GM21825 (cell line): ENCODE data around the gene HOMER1.

Source experiments
- ATAC-seq: cut with Tn5 transposase; IDR thresholded peaks from one replicate; pipeline ENCODE4 v1.9.1; 2021; ENCODE audit warnings: mild to moderate bottlenecking, moderate library complexity; ENCODE audit not compliant: unreplicated experiment

HOMER1 gene

GRCh38 chr5:79513704-79514390 lies at the start of gene HOMER1:
Gene HOMER1, minus strand, starts transcription at chr5:79514134. Its CDS starts 1,360 bp downstream, at chr5:79512774.
- peak; percentile 61 for ATAC-seq

- ATAC-seq: no peak
Measured at GRCh38 chr5:79563247-79563590, 49.3 kb upstream of the HOMER1 start.

DNA sequence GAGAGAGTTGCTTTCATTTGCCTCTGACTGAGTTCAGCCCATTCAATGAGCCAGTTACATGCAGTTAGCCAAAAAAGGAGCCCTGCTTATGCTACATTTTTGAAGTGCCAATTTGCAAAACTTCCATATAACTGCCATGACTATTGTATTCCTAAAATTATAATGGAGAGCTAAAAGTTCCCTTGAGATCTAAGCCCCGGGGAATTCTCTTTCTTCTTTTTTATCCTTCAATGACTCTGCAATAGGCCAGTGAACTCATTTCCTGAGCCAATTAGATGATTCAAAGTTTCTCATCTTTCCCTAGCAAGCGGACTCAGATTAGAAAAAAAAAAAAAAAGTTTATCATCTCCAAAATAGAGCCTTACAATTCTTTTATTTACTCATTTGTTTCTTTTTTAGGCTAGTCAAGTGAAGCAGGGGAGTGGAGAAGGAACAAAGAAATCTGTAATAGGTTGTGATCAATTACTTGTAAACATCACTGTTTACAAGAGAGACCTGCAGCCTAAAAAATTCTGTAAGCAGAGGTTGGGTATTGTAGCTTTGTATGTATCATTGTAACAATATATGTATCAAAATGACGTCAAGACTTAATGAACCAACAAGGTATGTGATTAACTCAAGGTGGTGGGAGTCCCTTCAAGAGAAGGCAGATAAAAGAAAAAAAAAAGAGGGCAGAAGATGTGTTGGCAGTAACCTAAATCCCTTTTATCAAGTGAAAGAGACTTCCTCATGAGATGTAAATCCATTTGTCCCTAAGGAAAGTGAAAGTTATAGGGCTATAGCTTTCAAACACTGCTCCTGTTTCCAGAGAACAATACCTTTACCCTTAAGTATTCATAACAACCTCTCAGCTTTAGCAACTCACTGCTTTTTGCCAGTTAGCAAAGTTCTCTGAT lies 48.7 kb upstream of the HOMER1 start:
- no peak for ATAC-seq

DNA sequence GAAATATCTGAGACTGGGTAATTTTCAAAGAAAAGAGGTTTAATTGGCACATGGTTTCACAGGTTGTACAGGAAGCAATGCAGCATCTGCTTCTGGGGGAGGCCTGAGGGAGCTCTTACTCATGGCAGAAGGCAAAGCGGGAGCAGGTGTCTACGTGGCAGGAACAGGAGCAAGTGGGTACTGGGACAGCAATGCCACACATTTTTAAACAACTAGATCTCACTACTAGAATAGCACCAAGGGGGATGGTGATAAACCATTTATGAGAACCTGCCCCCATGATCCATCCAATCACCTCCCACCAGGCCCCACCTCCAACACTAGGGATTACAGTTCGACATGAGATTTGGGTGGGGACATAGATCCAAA lies 47.6 kb upstream of the HOMER1 start:
- peak; percentile 33 for ATAC-seq

GRCh38 chr5:79560771-79561524 lies 47.0 kb upstream of the HOMER1 start:
- peak; percentile 75 for ATAC-seq

DNA sequence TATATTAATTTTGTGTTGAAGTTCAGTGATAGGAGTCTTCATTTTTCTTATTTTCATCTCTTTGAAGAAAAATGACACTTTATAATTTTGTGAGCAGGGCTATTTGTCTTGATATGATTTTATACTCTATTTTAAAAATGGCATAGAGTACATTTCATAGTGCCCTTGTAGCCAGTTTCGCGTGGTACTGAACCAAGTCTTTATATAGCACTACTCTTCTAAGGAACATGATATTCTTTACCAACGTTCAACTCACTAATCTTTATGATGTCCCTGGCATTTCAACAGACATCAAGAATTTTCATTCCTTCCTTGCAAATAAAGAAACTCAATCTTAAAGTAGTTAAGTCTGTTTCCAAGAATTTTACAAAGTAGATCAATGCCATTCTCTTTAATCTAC lies 41.5 kb upstream of the HOMER1 start:
- no peak for ATAC-seq

- ATAC-seq: no peak
Measured at GRCh38 chr5:79552984-79553383, 39.0 kb upstream of the HOMER1 start.

- no peak for ATAC-seq
Measured at GRCh38 chr5:79547982-79548381, 34.0 kb upstream of the HOMER1 start.

DNA sequence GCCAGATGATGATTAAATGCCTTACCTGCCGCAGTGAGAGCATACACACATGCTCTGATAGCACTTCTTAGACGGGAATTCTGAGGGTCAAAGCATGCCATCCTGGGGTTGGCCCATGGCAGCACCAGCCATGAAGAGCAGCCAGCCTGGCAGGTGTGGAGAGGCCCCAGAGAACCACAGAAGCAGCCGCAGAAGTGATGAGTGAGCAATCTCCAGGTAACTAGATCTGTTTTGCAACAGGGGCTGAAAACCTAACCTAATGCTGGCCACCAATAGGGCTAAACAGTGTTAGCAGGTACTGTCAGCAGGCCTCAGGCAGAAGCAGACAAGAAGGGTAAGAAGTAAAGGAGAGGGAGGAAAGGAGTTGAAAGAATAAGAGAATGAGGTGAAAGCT lies 33.5 kb upstream of the HOMER1 start:
- no peak for ATAC-seq

GRCh38 chr5:79546782-79547428 lies 33.0 kb upstream of the HOMER1 start:
- ATAC-seq: no peak

DNA sequence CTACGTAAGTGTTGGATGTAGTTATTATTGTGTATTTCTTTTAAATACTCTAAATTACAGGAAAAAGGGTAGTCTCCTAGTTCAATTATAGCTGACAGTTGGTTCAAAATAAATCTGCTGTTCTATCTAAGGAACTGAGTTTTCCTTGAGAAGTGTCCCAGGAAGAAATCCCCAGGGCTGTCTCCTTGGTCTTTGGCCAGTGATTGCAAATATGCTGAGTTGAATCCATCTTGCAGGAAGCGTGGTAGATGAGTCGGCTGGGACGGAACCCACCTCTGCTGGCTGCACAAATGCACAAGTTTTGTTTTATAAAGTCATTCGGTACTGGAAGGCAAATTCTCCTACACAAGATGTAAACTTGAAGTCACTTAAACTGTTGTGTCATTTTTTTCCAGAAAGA lies 30.2 kb upstream of the HOMER1 start:
- ATAC-seq: no peak

- no peak for ATAC-seq
Measured at GRCh38 chr5:79540939-79541338, 27.0 kb upstream of the HOMER1 start.

GRCh38 chr5:79536193-79536906 lies 22.4 kb upstream of the HOMER1 start:
- ATAC-seq: no peak

DNA sequence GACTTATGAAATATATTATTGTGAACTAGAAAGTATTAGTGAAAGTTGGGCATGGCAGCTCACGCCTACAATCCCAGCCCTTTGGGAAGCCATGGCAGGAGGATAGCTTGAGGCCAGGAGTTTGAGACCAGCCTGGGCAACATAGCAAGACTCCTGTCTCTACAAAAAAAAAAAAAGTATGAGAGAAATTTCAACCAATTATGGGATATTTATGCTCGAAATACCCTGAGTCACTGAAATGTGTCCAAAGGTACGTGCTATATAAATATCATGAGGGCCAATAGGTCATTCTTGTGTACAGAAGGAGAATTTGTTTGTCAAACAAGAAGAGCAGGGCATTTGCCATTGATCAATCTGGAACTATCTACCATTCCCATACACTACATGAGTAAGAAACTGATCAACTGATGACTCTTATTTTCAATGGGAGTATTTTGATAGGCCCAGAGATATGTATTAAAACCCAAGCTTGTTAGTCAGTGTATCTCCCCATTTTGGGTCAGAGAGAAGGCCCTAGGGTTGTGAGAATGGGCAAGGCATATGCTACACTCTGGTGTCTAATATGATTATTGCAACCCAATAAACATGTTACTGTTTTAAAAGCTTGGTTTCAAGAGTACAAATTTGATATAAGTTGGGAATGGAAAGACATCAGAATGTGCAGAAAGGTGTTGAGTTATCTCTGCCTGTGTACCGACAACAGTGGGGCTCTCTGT lies 21.7 kb upstream of the HOMER1 start:
- ATAC-seq: no peak

GRCh38 chr5:79529110-79529509 lies 15.2 kb upstream of the HOMER1 start:
- ATAC-seq: no peak

GRCh38 chr5:79527431-79527830 lies 13.5 kb upstream of the HOMER1 start:
- no peak for ATAC-seq

DNA sequence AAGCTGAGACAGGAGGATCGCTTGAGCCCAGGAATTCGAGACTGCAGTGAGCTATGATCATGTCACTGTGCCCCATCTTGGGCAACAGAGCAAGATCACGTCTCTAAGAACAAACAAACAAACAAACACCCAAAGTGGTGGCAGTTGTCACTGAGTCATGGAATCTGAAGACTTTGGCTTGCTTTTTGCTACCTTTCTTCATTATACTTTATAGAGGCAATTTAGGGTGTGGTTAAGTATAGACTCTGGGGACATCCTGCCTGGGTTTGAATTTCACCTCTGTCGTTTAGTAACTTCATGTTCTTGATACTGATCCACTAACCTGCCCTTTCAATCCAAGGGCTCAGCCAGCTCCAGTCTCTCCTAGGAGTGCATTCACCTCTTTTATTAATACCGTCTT lies 13.0 kb upstream of the HOMER1 start:
- ATAC-seq: no peak

- ATAC-seq: no peak
Measured at GRCh38 chr5:79526493-79526892, 12.6 kb upstream of the HOMER1 start.

DNA sequence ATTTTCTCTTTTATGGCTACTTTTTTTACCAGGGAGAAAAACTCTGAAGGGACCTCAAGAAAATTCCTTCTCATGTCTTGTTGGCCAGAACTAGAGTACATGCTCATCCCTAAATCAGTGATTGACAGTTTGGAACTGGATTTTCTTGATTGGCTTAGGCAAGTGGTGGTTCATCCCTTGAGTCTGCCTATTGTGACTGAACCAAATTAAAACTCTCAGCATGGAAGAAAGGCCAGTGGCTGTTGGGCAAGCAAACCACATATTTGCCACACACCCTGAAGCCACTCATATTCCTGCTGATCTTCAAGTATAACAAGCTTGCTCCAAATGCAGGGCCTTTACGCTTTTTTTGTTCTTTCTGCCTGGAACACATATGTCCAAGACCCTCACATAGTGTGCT lies 7.2 kb upstream of the HOMER1 start:
- ATAC-seq: no peak

DNA sequence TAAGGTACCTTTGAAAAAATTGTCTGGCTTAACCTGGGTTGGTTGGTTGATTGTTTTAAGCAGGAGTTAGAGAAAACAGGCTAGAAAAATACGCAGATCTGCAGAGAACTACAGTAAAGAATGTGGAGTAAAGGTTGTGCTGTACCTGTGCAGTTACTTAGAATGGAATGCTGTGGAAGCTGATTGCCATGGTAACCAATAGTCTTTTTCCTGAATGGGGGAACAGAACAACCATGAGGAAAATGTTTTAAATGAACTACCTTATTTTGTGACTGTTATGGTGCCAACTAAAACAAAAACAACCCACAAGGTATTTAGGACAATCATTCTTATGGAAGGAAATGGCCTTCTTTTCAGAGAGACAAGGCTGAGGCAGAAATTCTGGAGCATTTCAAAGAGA lies 4.8 kb upstream of the HOMER1 start:
- ATAC-seq: no peak
